GM23338 (cell line): ENCODE measurements around the gene WDR11. TPM values are rescaled to one million over a fixed set of nuclear protein-coding genes. Genes with fewer than 3 reads are reported as not detected.

Source experiments
- ATAC-seq: fragments of 200-7000 bp; cut with Tn5 transposase; 3 replicates; pipeline ENCODE4 v1.9.1; 2020
- DNase-seq: peaks from one replicate; pipeline ENCODE4 v3.0.0-alpha.2; 2015; ENCODE audit warnings: low spot score
- H2AFZ ChIP-seq: fragments of 200-600 bp; sonication (generic); 2 replicates; pipeline ENCODE4 v1.8.0; 2016; ENCODE audit warnings: antibody characterized with exemption, mild to moderate bottlenecking, moderate library complexity
- H3F3A ChIP-seq: fragments of 200-600 bp; sonication (generic); replicated peaks from 2 replicates; pipeline ENCODE4 v1.8.0; 2017; ENCODE audit warnings: antibody characterized with exemption, mixed run types, low read depth
- H3K27ac ChIP-seq: fragments of 200-600 bp; sonication (generic); 2 replicates; pipeline ENCODE4 v1.6.1; 2016; ENCODE audit warnings: low read depth
- H3K27me3 ChIP-seq: fragments of 200-600 bp; sonication (generic); 2 replicates; pipeline ENCODE4 v1.8.0; 2016; ENCODE audit warnings: mild to moderate bottlenecking, mixed run types, moderate library complexity; ENCODE audit not compliant: insufficient read depth
- H3K36me3 ChIP-seq: fragments of 200-600 bp; sonication (generic); 2 replicates; pipeline ENCODE4 v1.8.0; 2016; ENCODE audit warnings: mild to moderate bottlenecking; ENCODE audit not compliant: insufficient read depth
- H3K4me1 ChIP-seq: fragments of 200-600 bp; sonication (generic); 2 replicates; pipeline ENCODE4 v1.8.0; 2016; ENCODE audit warnings: mild to moderate bottlenecking, moderate library complexity; ENCODE audit not compliant: insufficient read depth
- H3K4me2 ChIP-seq: fragments of 200-600 bp; sonication (generic); 2 replicates; pipeline ENCODE4 v1.7.1; 2017; ENCODE audit warnings: mixed run types
- H3K4me3 ChIP-seq: fragments of 200-600 bp; sonication (generic); 2 replicates; pipeline ENCODE4 v1.6.1; 2016; ENCODE audit warnings: mixed run types
- H3K79me2 ChIP-seq: fragments of 200-600 bp; sonication (generic); replicated peaks from 2 replicates; pipeline ENCODE4 v1.8.0; 2017; ENCODE audit warnings: mild to moderate bottlenecking; ENCODE audit not compliant: insufficient read depth
- H3K9me2 ChIP-seq: fragments of 200-600 bp; sonication (generic); 2 replicates; pipeline ENCODE4 v1.8.0; 2017; ENCODE audit not compliant: insufficient read depth
- H4K20me1 ChIP-seq: fragments of 200-600 bp; sonication (generic); replicated peaks from 2 replicates; pipeline ENCODE4 v1.8.0; 2017; ENCODE audit warnings: mild to moderate bottlenecking; ENCODE audit not compliant: insufficient read depth
- H3K27ac Mint-ChIP-seq: 2 replicates; pipeline ENCODE4 v1.8.0; 2020; ENCODE audit warnings: inconsistent platforms, mild to moderate bottlenecking, moderate library complexity, mixed read lengths
- H3K27me3 Mint-ChIP-seq: 3 replicates; pipeline ENCODE4 v1.8.0; 2022; ENCODE audit warnings: low read depth, mild to moderate bottlenecking, moderate library complexity, mixed read lengths, inconsistent platforms; ENCODE audit not compliant: insufficient read depth, poor library complexity
- H3K36me3 Mint-ChIP-seq: 3 replicates; pipeline ENCODE4 v1.8.0; 2021; ENCODE audit warnings: low read depth, mild to moderate bottlenecking, inconsistent platforms, moderate library complexity, mixed read lengths
- H3K4me1 Mint-ChIP-seq: 3 replicates; pipeline ENCODE4 v1.8.0; 2020; ENCODE audit warnings: mild to moderate bottlenecking, inconsistent platforms, mixed read lengths
- H3K4me3 Mint-ChIP-seq: 3 replicates; pipeline ENCODE4 v1.8.0; 2021; ENCODE audit warnings: moderate library complexity, mild to moderate bottlenecking, inconsistent platforms, mixed read lengths
- H3K9me3 Mint-ChIP-seq: 3 replicates; pipeline ENCODE4 v1.8.0; 2020; ENCODE audit warnings: moderate library complexity, mild to moderate bottlenecking, inconsistent platforms, mixed read lengths
- CREB1 ChIP-seq: fragments of 250-450 bp; sonication (Bioruptor Pico); IDR thresholded peaks from 2 replicates; pipeline ENCODE4 v1.5.0; 2020; ENCODE audit warnings: low read depth, mild to moderate bottlenecking, moderate library complexity
- EZH2 ChIP-seq: fragments of 200-600 bp; sonication (generic); IDR thresholded peaks from one replicate; pipeline ENCODE4 v1.8.0; 2017; ENCODE audit warnings: antibody characterized with exemption, mild to moderate bottlenecking, low read depth; ENCODE audit not compliant: unreplicated experiment
- EZH2phosphoT487 ChIP-seq: fragments of 200-600 bp; sonication (generic); IDR thresholded peaks from one replicate; pipeline ENCODE4 v1.8.1; 2018; ENCODE audit warnings: antibody characterized with exemption; ENCODE audit not compliant: unreplicated experiment
- JUNB ChIP-seq: IDR thresholded peaks from one replicate; pipeline ENCODE4 v1.6.1; 2016; ENCODE audit warnings: antibody characterized with exemption; ENCODE audit not compliant: unreplicated experiment
- NANOG ChIP-seq: IDR thresholded peaks from 2 replicates; pipeline ENCODE4 v1.6.1; 2016; ENCODE audit warnings: antibody characterized with exemption, borderline replicate concordance
- POLR2AphosphoS5 ChIP-seq: IDR thresholded peaks from 2 replicates; pipeline ENCODE4 v1.6.1; 2016; ENCODE audit warnings: antibody characterized with exemption, low read depth
- STAT1 ChIP-seq: IDR thresholded peaks from one replicate; pipeline ENCODE4 v1.6.1; 2016; ENCODE audit warnings: antibody characterized with exemption; ENCODE audit not compliant: unreplicated experiment
- ZNF114 ChIP-seq: fragments of 250-450 bp; sonication (Bioruptor Pico); IDR thresholded peaks from 2 replicates; pipeline ENCODE4 v1.5.0; 2020; ENCODE audit warnings: mild to moderate bottlenecking, moderate library complexity
- ZNF331 ChIP-seq: fragments of 250-450 bp; sonication (Bioruptor Pico); IDR thresholded peaks from 2 replicates; pipeline ENCODE4 v1.5.0; 2020; ENCODE audit warnings: low read depth, mild to moderate bottlenecking, moderate library complexity
- polyA plus RNA-seq: library from polyadenylated mRNA; unstranded; fragments of >200 nt; fragmentation: Nextera tagmentation; extraction: Ambion mirVana; gene quantifications from 2 replicates; pipeline ENCODE4 v1.2.1, GENCODE V29; 2016
- total RNA-seq: library from RNA; depleted of rRNA; stranded (reverse); fragments of >200 nt; shearing (Covaris generic); gene quantifications from 2 replicates; pipeline ENCODE4 v1.2.3, GENCODE V29; 2014
- TF ChIP-seq, protein P1 (sequence below), 2 experiments: fragments of 200-600 bp in 1 of 2; sonication (generic) in 1 of 2; conservative IDR thresholded peaks; 2 replicates each; pipeline versions ENCODE4 v1.5.1 to v1.6.1; 2016 to 2017; ENCODE audit warnings: antibody characterized with exemption in 2 of 2, low read depth in 2 of 2, mild to moderate bottlenecking in 2 of 2, moderate library complexity in 1 of 2
- TF ChIP-seq, protein P2 (sequence below): IDR thresholded peaks from 2 replicates; pipeline ENCODE4 v1.6.1; 2016; ENCODE audit warnings: antibody characterized with exemption
- TF ChIP-seq, protein P3 (sequence below): IDR thresholded peaks from one replicate; pipeline ENCODE4 v1.6.1; 2018; ENCODE audit warnings: antibody characterized with exemption; ENCODE audit not compliant: unreplicated experiment
- TF ChIP-seq, protein P4 (sequence below): fragments of 250-450 bp; sonication (Bioruptor Pico); IDR thresholded peaks from 2 replicates; pipeline ENCODE4 v1.5.0; 2020; ENCODE audit warnings: mild to moderate bottlenecking, moderate library complexity

Gene WDR11
- total and polyA plus RNA-seq, 2 experiments from 2014 or later = 19.7 to 74.4 TPM

DNA sequence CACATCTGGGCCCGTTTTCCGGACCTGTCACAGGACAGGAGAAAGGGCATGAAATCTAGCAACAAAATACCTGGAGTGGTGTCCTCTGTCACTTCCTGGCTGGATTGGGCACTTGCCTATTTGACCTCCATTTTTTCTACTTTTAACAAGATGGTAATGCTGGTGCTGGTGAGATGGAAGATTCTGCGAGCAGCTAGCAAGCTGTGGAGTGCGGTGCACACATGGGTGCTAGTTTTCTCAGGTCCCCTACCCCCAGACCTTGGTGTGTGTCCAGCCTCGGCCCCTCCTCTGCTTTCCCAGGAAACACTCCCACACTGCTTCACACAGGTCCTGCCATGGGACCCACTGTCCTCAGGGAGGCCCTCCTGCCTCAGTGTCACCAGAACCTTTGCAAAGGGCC lies 87.7 kb downstream of the WDR11 start:
- H3K4me1 Mint-ChIP-seq = peaks cover 6% of the 10 kb centered on the region
- no peak overlapping the region for H3K4me3 ChIP-seq
- H3K9me3 Mint-ChIP-seq = peaks cover 14% of the 10 kb centered on the region
- H3K27ac ChIP-seq = no peak overlapping the region
- no peak overlapping the region for H2AFZ ChIP-seq
- DNase-seq (no peak), ATAC-seq (no peak)
- peaks cover 3% of the 10 kb centered on the region; the same call in 2 of the 3 replicates for H3K36me3 Mint-ChIP-seq
- H4K20me1 ChIP-seq = no peaks in the 10 kb centered on the region
- no peaks in the 10 kb centered on the region for H3K4me1 ChIP-seq
- H3F3A ChIP-seq = no peaks in the 10 kb centered on the region
- H3K27me3 Mint-ChIP-seq = no peaks in the 10 kb centered on the region
- no peak overlapping the region for H3K27ac Mint-ChIP-seq
- H3K79me2 ChIP-seq = no peaks in the 10 kb centered on the region
- no peaks in the 10 kb centered on the region for H3K36me3 ChIP-seq
- no peaks in the 10 kb centered on the region for H3K9me2 ChIP-seq
- TF ChIP-seq ZNF331 (CRISPR knock-in tag) (no peak), JUNB (no peak), CREB1 (CRISPR knock-in tag) (no peak), EZH2phosphoT487 (no peak), EZH2 (no peak), STAT1 (no peak), NANOG (no peak), POLR2AphosphoS5 (no peak), ZNF114 (CRISPR knock-in tag) (no peak)
- TF ChIP-seq, protein P1, sequence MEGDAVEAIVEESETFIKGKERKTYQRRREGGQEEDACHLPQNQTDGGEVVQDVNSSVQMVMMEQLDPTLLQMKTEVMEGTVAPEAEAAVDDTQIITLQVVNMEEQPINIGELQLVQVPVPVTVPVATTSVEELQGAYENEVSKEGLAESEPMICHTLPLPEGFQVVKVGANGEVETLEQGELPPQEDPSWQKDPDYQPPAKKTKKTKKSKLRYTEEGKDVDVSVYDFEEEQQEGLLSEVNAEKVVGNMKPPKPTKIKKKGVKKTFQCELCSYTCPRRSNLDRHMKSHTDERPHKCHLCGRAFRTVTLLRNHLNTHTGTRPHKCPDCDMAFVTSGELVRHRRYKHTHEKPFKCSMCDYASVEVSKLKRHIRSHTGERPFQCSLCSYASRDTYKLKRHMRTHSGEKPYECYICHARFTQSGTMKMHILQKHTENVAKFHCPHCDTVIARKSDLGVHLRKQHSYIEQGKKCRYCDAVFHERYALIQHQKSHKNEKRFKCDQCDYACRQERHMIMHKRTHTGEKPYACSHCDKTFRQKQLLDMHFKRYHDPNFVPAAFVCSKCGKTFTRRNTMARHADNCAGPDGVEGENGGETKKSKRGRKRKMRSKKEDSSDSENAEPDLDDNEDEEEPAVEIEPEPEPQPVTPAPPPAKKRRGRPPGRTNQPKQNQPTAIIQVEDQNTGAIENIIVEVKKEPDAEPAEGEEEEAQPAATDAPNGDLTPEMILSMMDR (conservative IDR thresholded peaks at IDR 0.05; ENCODE audit: low read depth in 2 of 2) = no peak
- TF ChIP-seq, protein P2, sequence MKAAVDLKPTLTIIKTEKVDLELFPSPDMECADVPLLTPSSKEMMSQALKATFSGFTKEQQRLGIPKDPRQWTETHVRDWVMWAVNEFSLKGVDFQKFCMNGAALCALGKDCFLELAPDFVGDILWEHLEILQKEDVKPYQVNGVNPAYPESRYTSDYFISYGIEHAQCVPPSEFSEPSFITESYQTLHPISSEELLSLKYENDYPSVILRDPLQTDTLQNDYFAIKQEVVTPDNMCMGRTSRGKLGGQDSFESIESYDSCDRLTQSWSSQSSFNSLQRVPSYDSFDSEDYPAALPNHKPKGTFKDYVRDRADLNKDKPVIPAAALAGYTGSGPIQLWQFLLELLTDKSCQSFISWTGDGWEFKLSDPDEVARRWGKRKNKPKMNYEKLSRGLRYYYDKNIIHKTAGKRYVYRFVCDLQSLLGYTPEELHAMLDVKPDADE = no peak
- TF ChIP-seq, protein P3, sequence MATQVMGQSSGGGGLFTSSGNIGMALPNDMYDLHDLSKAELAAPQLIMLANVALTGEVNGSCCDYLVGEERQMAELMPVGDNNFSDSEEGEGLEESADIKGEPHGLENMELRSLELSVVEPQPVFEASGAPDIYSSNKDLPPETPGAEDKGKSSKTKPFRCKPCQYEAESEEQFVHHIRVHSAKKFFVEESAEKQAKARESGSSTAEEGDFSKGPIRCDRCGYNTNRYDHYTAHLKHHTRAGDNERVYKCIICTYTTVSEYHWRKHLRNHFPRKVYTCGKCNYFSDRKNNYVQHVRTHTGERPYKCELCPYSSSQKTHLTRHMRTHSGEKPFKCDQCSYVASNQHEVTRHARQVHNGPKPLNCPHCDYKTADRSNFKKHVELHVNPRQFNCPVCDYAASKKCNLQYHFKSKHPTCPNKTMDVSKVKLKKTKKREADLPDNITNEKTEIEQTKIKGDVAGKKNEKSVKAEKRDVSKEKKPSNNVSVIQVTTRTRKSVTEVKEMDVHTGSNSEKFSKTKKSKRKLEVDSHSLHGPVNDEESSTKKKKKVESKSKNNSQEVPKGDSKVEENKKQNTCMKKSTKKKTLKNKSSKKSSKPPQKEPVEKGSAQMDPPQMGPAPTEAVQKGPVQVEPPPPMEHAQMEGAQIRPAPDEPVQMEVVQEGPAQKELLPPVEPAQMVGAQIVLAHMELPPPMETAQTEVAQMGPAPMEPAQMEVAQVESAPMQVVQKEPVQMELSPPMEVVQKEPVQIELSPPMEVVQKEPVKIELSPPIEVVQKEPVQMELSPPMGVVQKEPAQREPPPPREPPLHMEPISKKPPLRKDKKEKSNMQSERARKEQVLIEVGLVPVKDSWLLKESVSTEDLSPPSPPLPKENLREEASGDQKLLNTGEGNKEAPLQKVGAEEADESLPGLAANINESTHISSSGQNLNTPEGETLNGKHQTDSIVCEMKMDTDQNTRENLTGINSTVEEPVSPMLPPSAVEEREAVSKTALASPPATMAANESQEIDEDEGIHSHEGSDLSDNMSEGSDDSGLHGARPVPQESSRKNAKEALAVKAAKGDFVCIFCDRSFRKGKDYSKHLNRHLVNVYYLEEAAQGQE = no peak
- TF ChIP-seq, protein P4, sequence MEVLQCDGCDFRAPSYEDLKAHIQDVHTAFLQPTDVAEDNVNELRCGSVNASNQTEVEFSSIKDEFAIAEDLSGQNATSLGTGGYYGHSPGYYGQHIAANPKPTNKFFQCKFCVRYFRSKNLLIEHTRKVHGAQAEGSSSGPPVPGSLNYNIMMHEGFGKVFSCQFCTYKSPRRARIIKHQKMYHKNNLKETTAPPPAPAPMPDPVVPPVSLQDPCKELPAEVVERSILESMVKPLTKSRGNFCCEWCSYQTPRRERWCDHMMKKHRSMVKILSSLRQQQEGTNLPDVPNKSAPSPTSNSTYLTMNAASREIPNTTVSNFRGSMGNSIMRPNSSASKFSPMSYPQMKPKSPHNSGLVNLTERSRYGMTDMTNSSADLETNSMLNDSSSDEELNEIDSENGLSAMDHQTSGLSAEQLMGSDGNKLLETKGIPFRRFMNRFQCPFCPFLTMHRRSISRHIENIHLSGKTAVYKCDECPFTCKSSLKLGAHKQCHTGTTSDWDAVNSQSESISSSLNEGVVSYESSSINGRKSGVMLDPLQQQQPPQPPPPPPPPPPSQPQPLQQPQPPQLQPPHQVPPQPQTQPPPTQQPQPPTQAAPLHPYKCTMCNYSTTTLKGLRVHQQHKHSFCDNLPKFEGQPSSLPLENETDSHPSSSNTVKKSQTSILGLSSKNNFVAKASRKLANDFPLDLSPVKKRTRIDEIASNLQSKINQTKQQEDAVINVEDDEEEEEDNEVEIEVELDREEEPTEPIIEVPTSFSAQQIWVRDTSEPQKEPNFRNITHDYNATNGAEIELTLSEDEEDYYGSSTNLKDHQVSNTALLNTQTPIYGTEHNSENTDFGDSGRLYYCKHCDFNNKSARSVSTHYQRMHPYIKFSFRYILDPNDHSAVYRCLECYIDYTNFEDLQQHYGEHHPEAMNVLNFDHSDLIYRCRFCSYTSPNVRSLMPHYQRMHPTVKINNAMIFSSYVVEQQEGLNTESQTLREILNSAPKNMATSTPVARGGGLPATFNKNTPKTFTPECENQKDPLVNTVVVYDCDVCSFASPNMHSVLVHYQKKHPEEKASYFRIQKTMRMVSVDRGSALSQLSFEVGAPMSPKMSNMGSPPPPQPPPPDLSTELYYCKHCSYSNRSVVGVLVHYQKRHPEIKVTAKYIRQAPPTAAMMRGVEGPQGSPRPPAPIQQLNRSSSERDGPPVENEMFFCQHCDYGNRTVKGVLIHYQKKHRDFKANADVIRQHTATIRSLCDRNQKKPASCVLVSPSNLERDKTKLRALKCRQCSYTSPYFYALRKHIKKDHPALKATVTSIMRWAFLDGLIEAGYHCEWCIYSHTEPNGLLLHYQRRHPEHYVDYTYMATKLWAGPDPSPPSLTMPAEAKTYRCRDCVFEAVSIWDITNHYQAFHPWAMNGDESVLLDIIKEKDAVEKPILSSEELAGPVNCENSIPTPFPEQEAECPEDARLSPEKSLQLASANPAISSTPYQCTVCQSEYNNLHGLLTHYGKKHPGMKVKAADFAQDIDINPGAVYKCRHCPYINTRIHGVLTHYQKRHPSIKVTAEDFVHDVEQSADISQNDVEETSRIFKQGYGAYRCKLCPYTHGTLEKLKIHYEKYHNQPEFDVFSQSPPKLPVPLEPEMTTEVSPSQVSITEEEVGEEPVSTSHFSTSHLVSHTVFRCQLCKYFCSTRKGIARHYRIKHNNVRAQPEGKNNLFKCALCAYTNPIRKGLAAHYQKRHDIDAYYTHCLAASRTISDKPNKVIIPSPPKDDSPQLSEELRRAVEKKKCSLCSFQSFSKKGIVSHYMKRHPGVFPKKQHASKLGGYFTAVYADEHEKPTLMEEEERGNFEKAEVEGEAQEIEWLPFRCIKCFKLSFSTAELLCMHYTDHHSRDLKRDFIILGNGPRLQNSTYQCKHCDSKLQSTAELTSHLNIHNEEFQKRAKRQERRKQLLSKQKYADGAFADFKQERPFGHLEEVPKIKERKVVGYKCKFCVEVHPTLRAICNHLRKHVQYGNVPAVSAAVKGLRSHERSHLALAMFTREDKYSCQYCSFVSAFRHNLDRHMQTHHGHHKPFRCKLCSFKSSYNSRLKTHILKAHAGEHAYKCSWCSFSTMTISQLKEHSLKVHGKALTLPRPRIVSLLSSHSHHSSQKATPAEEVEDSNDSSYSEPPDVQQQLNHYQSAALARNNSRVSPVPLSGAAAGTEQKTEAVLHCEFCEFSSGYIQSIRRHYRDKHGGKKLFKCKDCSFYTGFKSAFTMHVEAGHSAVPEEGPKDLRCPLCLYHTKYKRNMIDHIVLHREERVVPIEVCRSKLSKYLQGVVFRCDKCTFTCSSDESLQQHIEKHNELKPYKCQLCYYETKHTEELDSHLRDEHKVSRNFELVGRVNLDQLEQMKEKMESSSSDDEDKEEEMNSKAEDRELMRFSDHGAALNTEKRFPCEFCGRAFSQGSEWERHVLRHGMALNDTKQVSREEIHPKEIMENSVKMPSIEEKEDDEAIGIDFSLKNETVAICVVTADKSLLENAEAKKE = no peak
- no peak overlapping the region for H3K4me3 Mint-ChIP-seq
- no peak overlapping the region for H3K4me2 ChIP-seq
- no peaks in the 10 kb centered on the region for H3K27me3 ChIP-seq
